Ishikawa (cell line): ENCODE results near the gene COL20A1.

ENCODE experiments used
- CEBPB ChIP-seq: IDR thresholded peaks from 2 replicates; pipeline ENCODE4 v1.6.1; 2012
- CREB1 ChIP-seq: IDR thresholded peaks from 2 replicates; pipeline ENCODE4 v1.6.1; 2012; ENCODE audit warnings: low read depth
- EGR1 ChIP-seq: IDR thresholded peaks from 2 replicates; pipeline ENCODE4 v1.6.1; 2012
- EP300 ChIP-seq: IDR thresholded peaks from 2 replicates; pipeline ENCODE4 v1.6.1; 2012; ENCODE audit warnings: borderline replicate concordance
- FOXM1 ChIP-seq: IDR thresholded peaks from 2 replicates; pipeline ENCODE4 v1.6.1; 2012; ENCODE audit warnings: low read depth, borderline replicate concordance
- MAX ChIP-seq: IDR thresholded peaks from 2 replicates; pipeline ENCODE4 v1.6.1; 2012
- NFIC ChIP-seq: IDR thresholded peaks from 2 replicates; pipeline ENCODE4 v1.6.1; 2012
- RAD21 ChIP-seq: IDR thresholded peaks from 2 replicates; pipeline ENCODE4 v1.6.1; 2012; ENCODE audit warnings: low read depth
- REST ChIP-seq: IDR thresholded peaks from 2 replicates; pipeline ENCODE4 v1.6.1; 2012; ENCODE audit warnings: low read depth, mild to moderate bottlenecking
- TAF1 ChIP-seq: IDR thresholded peaks from 2 replicates; pipeline ENCODE4 v1.6.1; 2012; ENCODE audit warnings: low read depth, mild to moderate bottlenecking
- TCF12 ChIP-seq: IDR thresholded peaks from 2 replicates; pipeline ENCODE4 v1.6.1; 2012; ENCODE audit warnings: low read depth
- TEAD4 ChIP-seq: IDR thresholded peaks from 2 replicates; pipeline ENCODE4 v1.6.1; 2012
- USF1 ChIP-seq: IDR thresholded peaks from 2 replicates; pipeline ENCODE4 v1.6.1; 2012
- YY1 ChIP-seq: IDR thresholded peaks from 2 replicates; pipeline ENCODE4 v1.6.1; 2012; ENCODE audit warnings: low read depth
- ZBTB7A ChIP-seq: IDR thresholded peaks from 2 replicates; pipeline ENCODE4 v1.6.1; 2012; ENCODE audit warnings: low read depth

The COL20A1 gene

GRCh38 chr20:63344616-63345327, 51.8 kb downstream of the COL20A1 start:
- no peak for TF ChIP-seq EGR1
- no peak for TF ChIP-seq EP300
- no peak for TF ChIP-seq CREB1
- no peak for TF ChIP-seq YY1
- TF ChIP-seq TAF1: no peak
- TF ChIP-seq CEBPB: no peak
- TF ChIP-seq TCF12: no peak
- no peak for TF ChIP-seq REST
- TF ChIP-seq TEAD4: no peak
- no peak for TF ChIP-seq ZBTB7A
- no peak for TF ChIP-seq NFIC
- TF ChIP-seq RAD21: no peak
- no peak for TF ChIP-seq FOXM1
- TF ChIP-seq MAX: no peak

- TF ChIP-seq NFIC (peak; percentile 70), TCF12 (no peak), EGR1 (no peak), MAX (no peak), USF1 (no peak), RAD21 (no peak), YY1 (no peak)
Measured at GRCh38 chr20:63345328-63346100, 52.5 kb downstream of the COL20A1 start.

GRCh38 chr20:63346131-63347080, 53.4 kb downstream of the COL20A1 start:
- TF ChIP-seq FOXM1 (no peak), YY1 (no peak), NFIC (no peak), REST (no peak), MAX (no peak), TEAD4 (no peak), CEBPB (no peak), EP300 (no peak), EGR1 (no peak), TAF1 (no peak), CREB1 (no peak), ZBTB7A (no peak), USF1 (no peak), RAD21 (no peak), TCF12 (no peak)

GRCh38 chr20:63347081-63347741, 54.2 kb downstream of the COL20A1 start:
- TF ChIP-seq EGR1 (no peak), MAX (no peak), USF1 (no peak), REST (no peak), CREB1 (no peak), FOXM1 (no peak), ZBTB7A (no peak), TCF12 (no peak), TEAD4 (no peak), CEBPB (no peak), YY1 (no peak), NFIC (no peak), TAF1 (no peak), EP300 (no peak), RAD21 (no peak)
